ENCODE measurements around the gene SLC25A22.
A peak's percentile ranks its signal among the peaks of the same experiment; 100 is the strongest.

The SLC25A22 gene

DNA sequence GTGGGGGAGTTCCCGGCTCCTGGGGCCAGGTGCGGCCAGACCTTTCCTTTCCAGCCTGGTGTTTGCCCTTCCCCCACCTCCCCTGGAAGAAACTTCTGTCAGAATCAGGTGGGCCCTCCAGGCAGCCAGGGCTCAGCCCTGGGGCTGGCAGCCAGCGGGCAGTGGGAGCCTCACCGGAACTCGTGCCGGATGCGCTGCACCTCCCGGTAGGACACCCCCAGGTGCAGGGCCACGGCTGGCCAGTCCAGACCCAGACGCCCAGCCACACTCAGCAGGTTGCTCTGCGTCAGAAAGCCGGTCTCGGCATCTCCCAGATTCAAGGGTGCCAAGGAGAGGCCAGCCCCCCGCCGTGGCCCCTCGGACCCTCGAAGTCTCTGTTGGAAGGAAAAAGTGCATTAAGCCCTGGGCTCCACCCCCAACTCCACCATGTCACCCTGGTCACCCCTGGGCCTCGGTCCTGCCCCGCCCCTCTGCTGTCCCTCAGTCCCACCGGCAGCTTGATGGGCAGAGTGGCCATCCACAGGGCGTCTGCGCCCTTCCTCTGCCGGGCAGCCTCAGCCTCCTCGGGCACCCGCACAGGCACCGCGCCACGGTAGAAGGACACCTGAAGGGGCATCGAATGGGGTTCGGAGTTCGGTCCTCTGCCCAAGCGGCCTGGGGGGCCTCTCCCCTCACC lies 1.7 kb upstream of the SLC25A22 start:
- Histone ChIP-seq H3K4me1 (ENCODE audit: insufficient read depth, low read length, poor library complexity, severe bottlenecking) (peaks cover 26% of the 10 kb centered on the region), H3K4me3 (ENCODE audit: low read length, poor library complexity, severe bottlenecking) (no peak overlapping the region), H3K4me2 (ENCODE audit: low read depth, low read length, poor library complexity, severe bottlenecking) (no peak overlapping the region), H3K79me2 (ENCODE audit: insufficient read depth, low read length) (peaks cover 38% of the 10 kb centered on the region; the same call in 1 of the 2 replicates), H3K27me3 (ENCODE audit: insufficient read depth, low read length, poor library complexity, severe bottlenecking) (no peaks in the 10 kb centered on the region), H3K9ac (ENCODE audit: low read depth, low read length, poor library complexity, severe bottlenecking) (no peak overlapping the region), H2AFZ (ENCODE audit: low read length) (no peak overlapping the region), H3K9me2 (replicated peaks; ENCODE audit: low read depth, low read length) (no peaks in the 10 kb centered on the region), H3K9me3 (ENCODE audit: insufficient read depth, low read depth, low read length) (no peaks in the 10 kb centered on the region), H3K36me3 (ENCODE audit: insufficient read depth, low read length) (no peaks in the 10 kb centered on the region), H4K20me1 (ENCODE audit: insufficient read depth, low read length, poor library complexity, severe bottlenecking) (peaks cover 21% of the 10 kb centered on the region), H3F3A (ENCODE audit: low read depth) (peaks cover 3% of the 10 kb centered on the region; the same call in 1 of the 2 replicates)
- TF ChIP-seq EZH2phosphoT487 (IDR thresholded peaks at IDR 0.05; ENCODE audit: borderline replicate concordance) = no peak
- TF ChIP-seq, protein P1, sequence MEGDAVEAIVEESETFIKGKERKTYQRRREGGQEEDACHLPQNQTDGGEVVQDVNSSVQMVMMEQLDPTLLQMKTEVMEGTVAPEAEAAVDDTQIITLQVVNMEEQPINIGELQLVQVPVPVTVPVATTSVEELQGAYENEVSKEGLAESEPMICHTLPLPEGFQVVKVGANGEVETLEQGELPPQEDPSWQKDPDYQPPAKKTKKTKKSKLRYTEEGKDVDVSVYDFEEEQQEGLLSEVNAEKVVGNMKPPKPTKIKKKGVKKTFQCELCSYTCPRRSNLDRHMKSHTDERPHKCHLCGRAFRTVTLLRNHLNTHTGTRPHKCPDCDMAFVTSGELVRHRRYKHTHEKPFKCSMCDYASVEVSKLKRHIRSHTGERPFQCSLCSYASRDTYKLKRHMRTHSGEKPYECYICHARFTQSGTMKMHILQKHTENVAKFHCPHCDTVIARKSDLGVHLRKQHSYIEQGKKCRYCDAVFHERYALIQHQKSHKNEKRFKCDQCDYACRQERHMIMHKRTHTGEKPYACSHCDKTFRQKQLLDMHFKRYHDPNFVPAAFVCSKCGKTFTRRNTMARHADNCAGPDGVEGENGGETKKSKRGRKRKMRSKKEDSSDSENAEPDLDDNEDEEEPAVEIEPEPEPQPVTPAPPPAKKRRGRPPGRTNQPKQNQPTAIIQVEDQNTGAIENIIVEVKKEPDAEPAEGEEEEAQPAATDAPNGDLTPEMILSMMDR (conservative IDR thresholded peaks at IDR 0.05; ENCODE audit: low read length) = no peak

DNA sequence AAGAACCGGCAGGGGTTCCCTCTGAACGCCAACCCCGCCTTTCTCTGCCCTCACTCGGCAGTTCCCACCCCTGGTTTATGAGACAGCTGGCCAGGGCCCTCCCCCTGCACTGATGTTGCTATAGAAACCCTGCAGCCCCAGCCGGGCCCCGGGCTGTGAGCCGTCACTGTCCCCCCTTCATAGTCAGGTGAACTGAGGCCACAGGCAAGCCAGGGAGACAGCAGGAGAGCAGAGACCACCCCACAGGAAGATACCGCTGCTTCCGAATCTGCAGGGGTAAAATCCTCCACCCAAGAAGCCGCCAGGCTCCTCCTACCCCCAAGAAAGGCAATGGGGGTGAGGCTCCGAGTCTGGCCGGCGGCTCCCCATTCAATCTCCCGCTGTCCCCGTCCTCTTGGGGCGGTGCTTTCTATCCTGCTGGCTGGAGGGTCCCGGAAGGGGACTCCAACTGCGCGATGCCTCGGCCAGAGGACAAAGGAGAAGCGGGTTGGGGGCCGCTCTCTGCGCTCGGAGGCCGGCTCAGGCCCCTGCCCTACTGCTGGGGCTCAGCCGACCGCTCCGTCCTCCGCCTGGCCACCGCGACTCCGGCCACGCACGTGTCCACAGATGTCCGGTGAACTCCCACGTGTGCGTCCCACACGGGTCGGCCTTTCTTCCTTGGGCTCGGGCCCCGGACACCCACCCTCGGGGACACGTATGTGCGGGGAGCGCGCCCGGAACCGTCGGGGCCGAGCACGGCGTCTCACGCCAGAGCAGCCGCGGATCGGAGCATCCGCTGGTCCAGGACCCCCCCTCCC lies 587 bp downstream of the SLC25A22 start:
- Histone ChIP-seq H3K9ac (ENCODE audit: low read depth, low read length, poor library complexity, severe bottlenecking) (peak overlapping the region; percentile 83), H3K9me2 (replicated peaks; ENCODE audit: low read depth, low read length) (no peaks in the 10 kb centered on the region), H3K4me1 (ENCODE audit: insufficient read depth, low read length, poor library complexity, severe bottlenecking) (peaks cover 17% of the 10 kb centered on the region), H3K9me3 (ENCODE audit: insufficient read depth, low read depth, low read length) (no peaks in the 10 kb centered on the region), H3K4me3 (ENCODE audit: low read length, poor library complexity, severe bottlenecking) (peak overlapping the region; percentile 85), H4K20me1 (ENCODE audit: insufficient read depth, low read length, poor library complexity, severe bottlenecking) (peaks cover 14% of the 10 kb centered on the region), H3K36me3 (ENCODE audit: insufficient read depth, low read length) (no peaks in the 10 kb centered on the region), H3K79me2 (ENCODE audit: insufficient read depth, low read length) (peaks cover 20% of the 10 kb centered on the region; the same call in 1 of the 2 replicates), H3K27me3 (ENCODE audit: insufficient read depth, low read length, poor library complexity, severe bottlenecking) (no peaks in the 10 kb centered on the region), H2AFZ (ENCODE audit: low read length) (peak overlapping the region; percentile 55; the same call in 1 of the 2 replicates), H3F3A (ENCODE audit: low read depth) (peaks cover 3% of the 10 kb centered on the region; the same call in 1 of the 2 replicates), H3K4me2 (ENCODE audit: low read depth, low read length, poor library complexity, severe bottlenecking) (peak overlapping the region; percentile 100)
- TF ChIP-seq EZH2phosphoT487 (IDR thresholded peaks at IDR 0.05; ENCODE audit: borderline replicate concordance) = no peak
- TF ChIP-seq, protein P1 (conservative IDR thresholded peaks at IDR 0.05; ENCODE audit: low read length) = no peak

DNA sequence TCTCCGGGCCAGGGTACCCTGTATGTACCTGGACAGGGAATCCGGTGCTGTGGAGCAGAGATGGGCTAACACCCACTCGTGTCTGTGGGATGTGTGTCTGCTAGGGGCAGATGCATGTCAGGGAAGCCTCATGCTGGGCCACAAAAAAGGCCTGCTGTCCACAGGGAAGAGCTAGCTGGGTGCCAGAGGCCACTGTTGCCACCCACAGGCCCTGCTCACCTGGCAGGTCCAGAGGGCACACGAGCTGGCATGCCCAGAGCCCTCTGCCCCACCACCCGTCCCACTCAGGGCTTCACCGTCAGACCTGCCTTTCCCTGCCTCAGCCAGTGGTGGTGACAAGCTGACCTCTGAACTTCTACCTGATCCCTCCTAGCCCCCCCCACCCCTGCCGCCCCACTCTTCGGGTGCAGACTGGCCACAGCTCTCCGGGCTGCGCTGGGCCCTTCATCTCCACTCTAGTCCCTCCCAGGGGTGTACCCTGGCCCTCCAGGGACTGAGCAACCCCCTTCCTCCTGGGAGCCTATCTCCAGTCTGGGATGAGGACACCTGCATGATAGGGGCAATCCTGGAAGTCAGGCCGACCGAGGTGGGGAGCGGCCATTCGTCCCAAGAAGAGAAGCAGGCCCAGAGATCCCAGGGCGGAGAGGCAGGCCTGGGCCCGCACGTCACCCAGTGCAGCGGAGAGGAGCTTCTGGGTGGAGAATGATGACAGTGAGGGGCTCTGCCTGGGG lies 1.4 kb downstream of the SLC25A22 start:
- TF ChIP-seq, protein P1 (conservative IDR thresholded peaks at IDR 0.05; ENCODE audit: low read length) = no peak
- TF ChIP-seq EZH2phosphoT487 (IDR thresholded peaks at IDR 0.05; ENCODE audit: borderline replicate concordance) = no peak
- Histone ChIP-seq H3K4me1 (ENCODE audit: insufficient read depth, low read length, poor library complexity, severe bottlenecking) (peaks cover 17% of the 10 kb centered on the region), H3F3A (ENCODE audit: low read depth) (peaks cover 3% of the 10 kb centered on the region; the same call in 1 of the 2 replicates), H3K9me3 (ENCODE audit: insufficient read depth, low read depth, low read length) (no peaks in the 10 kb centered on the region), H3K36me3 (ENCODE audit: insufficient read depth, low read length) (no peaks in the 10 kb centered on the region), H3K9me2 (replicated peaks; ENCODE audit: low read depth, low read length) (no peaks in the 10 kb centered on the region), H3K9ac (ENCODE audit: low read depth, low read length, poor library complexity, severe bottlenecking) (peak overlapping the region; percentile 83), H3K4me3 (ENCODE audit: low read length, poor library complexity, severe bottlenecking) (peak overlapping the region; percentile 85), H3K79me2 (ENCODE audit: insufficient read depth, low read length) (peaks cover 19% of the 10 kb centered on the region; the same call in 1 of the 2 replicates), H2AFZ (ENCODE audit: low read length) (no peak overlapping the region), H3K4me2 (ENCODE audit: low read depth, low read length, poor library complexity, severe bottlenecking) (peak overlapping the region; percentile 100), H3K27me3 (ENCODE audit: insufficient read depth, low read length, poor library complexity, severe bottlenecking) (no peaks in the 10 kb centered on the region), H4K20me1 (ENCODE audit: insufficient read depth, low read length, poor library complexity, severe bottlenecking) (peaks cover 14% of the 10 kb centered on the region)

Data from Loucy (cell line).